Left lung (tissue), 10 donors: Measurements from ENCODE around the gene SMOC1. TPM values are rescaled to one million over a fixed set of nuclear protein-coding genes. Genes with fewer than 3 reads are reported as not detected.

ENCODE experiments used
- ATAC-seq: fragments of 200-7000 bp; cut with Tn5 transposase; one replicate; pipeline ENCODE4 v1.9.1; 2020; ENCODE audit warnings: moderate library complexity
- DNase-seq, 4 donors: peaks; one replicate each; pipeline ENCODE4 v3.0.0-alpha.2; 2013 to 2020
- H3K27ac ChIP-seq, 2 donors: fragments of 200-600 bp; sonication (generic) in 1 of 2; one replicate each; pipeline versions ENCODE4 v1.5.0 to v1.8.0; 2020 to 2021
- H3K27me3 ChIP-seq, 2 donors: fragments of 200-600 bp; sonication (generic) in 1 of 2; one replicate each; pipeline versions ENCODE4 v1.5.0 to v1.8.0; 2020 to 2021
- H3K36me3 ChIP-seq, 2 donors: fragments of 200-600 bp; sonication (generic) in 1 of 2; one replicate each; pipeline versions ENCODE4 v1.5.0 to v1.8.0; 2020 to 2021
- H3K4me1 ChIP-seq, 2 donors: fragments of 200-600 bp; one replicate each; pipeline ENCODE4 v1.8.0; 2021
- H3K4me3 ChIP-seq, 2 donors: fragments of 200-600 bp; sonication (generic) in 1 of 2; one replicate each; pipeline versions ENCODE4 v1.5.0 to v1.8.0; 2020 to 2021; ENCODE audit warnings: mild to moderate bottlenecking in 1 of 2
- H3K9me3 ChIP-seq, 2 donors: fragments of 200-600 bp; sonication (generic) in 1 of 2; one replicate each; pipeline versions ENCODE4 v1.5.0 to v1.8.0; 2020 to 2021
- CTCF ChIP-seq, 2 donors: fragments of 200-600 bp; sonication (generic) in 1 of 2; IDR thresholded peaks; one replicate each; pipeline versions ENCODE4 v1.5.0 to v1.8.0; 2021; ENCODE audit warnings: antibody characterized with exemption in 2 of 2
- intact Hi-C, 2 donors: fragments of 100-400 bp; cut with DNase I; formaldehyde crosslinking; loops; one replicate each; pipeline versions ENCODE4 v1.11.2 to v1.14.2; 2022
- polyA plus RNA-seq, 6 donors: library from polyadenylated mRNA; unstranded; fragments of 120-200 nt; gene quantifications; one replicate each; pipeline ENCODE4 v1.2.1, GENCODE V29; 2013; ENCODE audit not compliant: insufficient read length in 6 of 6
- total RNA-seq, 2 donors: library from RNA; stranded (reverse); fragmentation: NEBNext Ultra II Directional; extraction: Animal tissue kit (Norgen Biotek cat#: 25700); gene quantifications; one replicate each; pipeline ENCODE4 v1.2.1, GENCODE V29; 2021
- donor health status: DM: no; HTN: yes; CAD: no.
- donor health status: DM: no; HTN: no; CAD: no.

Gene SMOC1
- total and polyA plus RNA-seq, 8 donors = 0.20 to 2.3 (median 1.4) TPM

GRCh38 chr14:70069186-70069585 is 190.0 kb downstream of the SMOC1 start:
- peaks cover 0 to 8% of the 10 kb centered on the region in 2 donors for H3K27me3 ChIP-seq
- H3K4me3 ChIP-seq = no peak overlapping the region
- no peaks in the 10 kb centered on the region for H3K36me3 ChIP-seq
- no peak for ATAC-seq
- intact Hi-C loops = no loop called here
- no peak overlapping the region for H3K27ac ChIP-seq
- no peaks in the 10 kb centered on the region for H3K4me1 ChIP-seq
- TF ChIP-seq CTCF (IDR thresholded peaks at IDR 0.05) = no peak
- no peaks in the 10 kb centered on the region for H3K9me3 ChIP-seq
- no peak for DNase-seq

- Histone ChIP-seq H3K27me3 (peaks cover 7 to 16% of the 10 kb centered on the region in 2 donors), H3K9me3 (no peaks in the 10 kb centered on the region), H3K4me1 (no peaks in the 10 kb centered on the region), H3K4me3 (no peak overlapping the region), H3K27ac (no peak overlapping the region), H3K36me3 (no peaks in the 10 kb centered on the region)
- TF ChIP-seq CTCF (IDR thresholded peaks at IDR 0.05) = peak; percentile 71 to 83
- intact Hi-C loops = no loop called here
- ATAC-seq (peak; percentile 95), DNase-seq (peak in 3 of 4 donors; percentile 58 to 79 (median 59))
These were observed 194.8 kb downstream of the SMOC1 start for GRCh38 chr14:70073924-70074566.

GRCh38 chr14:70077005-70077404 is 197.8 kb downstream of the SMOC1 start:
- Histone ChIP-seq H3K36me3 (no peaks in the 10 kb centered on the region), H3K27ac (no peak overlapping the region), H3K4me3 (no peak overlapping the region), H3K9me3 (no peaks in the 10 kb centered on the region), H3K27me3 (peaks cover 7 to 33% of the 10 kb centered on the region in 2 donors), H3K4me1 (no peaks in the 10 kb centered on the region)
- TF ChIP-seq CTCF (IDR thresholded peaks at IDR 0.05) = no peak
- DNase-seq (no peak), ATAC-seq (no peak)
- intact Hi-C loops = no loop called here

GRCh38 chr14:70077720-70078119 is 198.5 kb downstream of the SMOC1 start:
- Histone ChIP-seq H3K4me1 (no peaks in the 10 kb centered on the region), H3K9me3 (no peaks in the 10 kb centered on the region), H3K4me3 (no peak overlapping the region), H3K27ac (no peak overlapping the region), H3K36me3 (no peaks in the 10 kb centered on the region), H3K27me3 (peaks cover 7 to 41% of the 10 kb centered on the region in 2 donors)
- TF ChIP-seq CTCF (IDR thresholded peaks at IDR 0.05) = no peak
- DNase-seq = no peak
- no peak for ATAC-seq
- intact Hi-C loops = no loop called here

- ATAC-seq (no peak), DNase-seq (no peak)
- no peaks in the 10 kb centered on the region for H3K9me3 ChIP-seq
- H3K27me3 ChIP-seq = peaks cover 7 to 47% of the 10 kb centered on the region in 2 donors
- H3K4me3 ChIP-seq = no peak overlapping the region
- H3K36me3 ChIP-seq = no peaks in the 10 kb centered on the region
- no peak for TF ChIP-seq CTCF (IDR thresholded peaks at IDR 0.05)
- H3K27ac ChIP-seq = no peak overlapping the region
- intact Hi-C loops = no loop called here
- no peaks in the 10 kb centered on the region for H3K4me1 ChIP-seq
These were observed 199.1 kb downstream of the SMOC1 start for GRCh38 chr14:70078329-70078728.
